GM12878 (cell line): ENCODE results near the gene CFAP45. TPM values are rescaled to one million over a fixed set of nuclear protein-coding genes. Genes with fewer than 3 reads are reported as not detected.

ENCODE experiments used
- ASH2L ChIP-seq: fragments of 300-600, 200-600 bp; sonication (generic); IDR thresholded peaks from 2 replicates; pipeline ENCODE4 v1.6.1; 2017; ENCODE audit warnings: low read depth, mild to moderate bottlenecking, borderline replicate concordance
- EGR1 ChIP-seq, 2 experiments: IDR thresholded peaks; 1 replicate in 1 of 2; 2 replicates in 1 of 2; pipeline ENCODE4 v1.6.1; 2011 to 2012; ENCODE audit warnings: low read depth in 2 of 2, low read length in 2 of 2, borderline replicate concordance in 1 of 2, mild to moderate bottlenecking in 1 of 2, moderate library complexity in 1 of 2
- HSF1 ChIP-seq: fragments of 150-350 bp; IDR thresholded peaks from 2 replicates; pipeline ENCODE4 v1.6.1; 2014; ENCODE audit warnings: mild to moderate bottlenecking, low read depth, low read length
- MEF2A ChIP-seq: IDR thresholded peaks from 2 replicates; pipeline ENCODE4 v1.6.1; 2011; ENCODE audit warnings: low read depth, mild to moderate bottlenecking, low read length, moderate library complexity; ENCODE audit not compliant: insufficient read depth
- MYB ChIP-seq: fragments of 150-350 bp; IDR thresholded peaks from 2 replicates; pipeline ENCODE4 v1.6.1; 2014; ENCODE audit warnings: mild to moderate bottlenecking, low read depth, low read length, borderline replicate concordance
- POLR2AphosphoS2 ChIP-seq: IDR thresholded peaks from 2 replicates; pipeline ENCODE4 v1.6.1; 2011; ENCODE audit warnings: low read depth, mild to moderate bottlenecking, low read length, improper control_type of control experiment, moderate library complexity
- RBBP5 ChIP-seq: fragments of 200-600 bp; sonication (generic); conservative IDR thresholded peaks from 2 replicates; pipeline ENCODE4 v1.6.1; 2016
- polyA plus RNA-seq, 11 experiments: library from polyadenylated mRNA; depleted of rRNA in 4 of 11; unstranded in 6 of 11; stranded (reverse) in 5 of 11; fragments of >200 nt; fragmentation: Nextera tagmentation in 4 of 11; fragmentation: Illumina TruSeq in 1 of 11; extraction: Ambion mirVana in 4 of 11; extraction: Trizol in 1 of 11; gene quantifications; 1 replicate in 1 of 11; 2 replicates in 10 of 11; pipeline versions ENCODE4 v1.2.1 to v1.2.3, GENCODE V29; 2011 to 2016; ENCODE audit warnings: inconsistent platforms in 2 of 11, missing spikeins in 2 of 11, low read depth in 1 of 11
- total RNA-seq, 4 experiments: library from RNA; depleted of rRNA in 3 of 4; stranded (reverse); fragments of >200 nt in 3 of 4; fragmentation: Illumina TruSeq in 1 of 4; extraction: Trizol in 1 of 4; gene quantifications; 2 replicates each; pipeline versions ENCODE4 v1.2.1 to v1.2.3, GENCODE V29; 2013 to 2021
- TF ChIP-seq, protein P1 (sequence below): IDR thresholded peaks from 2 replicates; pipeline ENCODE4 v1.6.1; 2012; ENCODE audit warnings: improper control_type of control experiment, low read depth, low read length; ENCODE audit not compliant: insufficient replicate concordance

CFAP45 gene
- total and polyA plus RNA-seq, 10 of the 15 experiments (the other 5 are each of a cell fraction or from before 2014, with no cell fraction given): 0.43 to 0.91 (median 0.67) TPM

DNA sequence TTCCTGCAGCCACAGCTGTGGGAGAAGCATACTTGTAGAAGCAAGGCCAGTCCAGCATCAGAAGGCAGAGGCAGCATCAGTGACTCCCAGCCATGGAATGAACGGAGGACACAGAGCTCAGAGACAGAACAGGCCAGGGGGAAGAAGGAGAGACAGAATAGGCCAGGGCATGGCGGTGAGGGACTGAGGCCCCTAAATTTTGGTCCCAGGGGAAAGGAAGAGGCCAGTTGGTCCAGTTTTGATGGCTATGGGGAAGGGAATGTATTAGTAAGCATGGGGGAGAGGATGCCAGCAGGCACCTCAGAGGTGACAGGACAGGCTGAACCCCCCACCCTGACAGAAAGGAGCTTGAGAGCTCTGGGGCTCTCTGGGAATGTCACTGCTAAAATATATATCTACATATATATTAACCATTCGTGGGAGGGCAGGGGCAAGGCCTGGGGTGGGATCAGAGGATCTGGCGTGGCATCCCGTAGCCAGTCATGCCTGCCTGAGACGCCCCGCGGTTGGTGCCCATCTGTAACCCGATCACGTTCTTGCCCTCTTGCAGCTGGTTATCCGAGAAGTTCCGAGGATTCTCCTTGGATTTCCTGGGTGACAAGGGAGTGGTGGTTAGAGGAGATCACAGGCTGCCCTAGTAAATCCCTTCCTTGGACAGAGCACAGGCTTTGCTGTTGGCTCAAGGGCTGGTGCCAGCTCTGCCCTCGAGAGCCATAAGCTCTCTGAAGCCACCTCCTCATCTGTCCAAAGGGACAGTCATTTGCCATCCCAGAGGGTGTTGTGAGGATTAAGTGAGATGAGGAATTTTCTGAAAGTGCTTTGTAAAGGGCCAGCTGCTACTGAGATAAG, 18.6 kb upstream of the CFAP45 start (continued):
- TF ChIP-seq, protein P1, sequence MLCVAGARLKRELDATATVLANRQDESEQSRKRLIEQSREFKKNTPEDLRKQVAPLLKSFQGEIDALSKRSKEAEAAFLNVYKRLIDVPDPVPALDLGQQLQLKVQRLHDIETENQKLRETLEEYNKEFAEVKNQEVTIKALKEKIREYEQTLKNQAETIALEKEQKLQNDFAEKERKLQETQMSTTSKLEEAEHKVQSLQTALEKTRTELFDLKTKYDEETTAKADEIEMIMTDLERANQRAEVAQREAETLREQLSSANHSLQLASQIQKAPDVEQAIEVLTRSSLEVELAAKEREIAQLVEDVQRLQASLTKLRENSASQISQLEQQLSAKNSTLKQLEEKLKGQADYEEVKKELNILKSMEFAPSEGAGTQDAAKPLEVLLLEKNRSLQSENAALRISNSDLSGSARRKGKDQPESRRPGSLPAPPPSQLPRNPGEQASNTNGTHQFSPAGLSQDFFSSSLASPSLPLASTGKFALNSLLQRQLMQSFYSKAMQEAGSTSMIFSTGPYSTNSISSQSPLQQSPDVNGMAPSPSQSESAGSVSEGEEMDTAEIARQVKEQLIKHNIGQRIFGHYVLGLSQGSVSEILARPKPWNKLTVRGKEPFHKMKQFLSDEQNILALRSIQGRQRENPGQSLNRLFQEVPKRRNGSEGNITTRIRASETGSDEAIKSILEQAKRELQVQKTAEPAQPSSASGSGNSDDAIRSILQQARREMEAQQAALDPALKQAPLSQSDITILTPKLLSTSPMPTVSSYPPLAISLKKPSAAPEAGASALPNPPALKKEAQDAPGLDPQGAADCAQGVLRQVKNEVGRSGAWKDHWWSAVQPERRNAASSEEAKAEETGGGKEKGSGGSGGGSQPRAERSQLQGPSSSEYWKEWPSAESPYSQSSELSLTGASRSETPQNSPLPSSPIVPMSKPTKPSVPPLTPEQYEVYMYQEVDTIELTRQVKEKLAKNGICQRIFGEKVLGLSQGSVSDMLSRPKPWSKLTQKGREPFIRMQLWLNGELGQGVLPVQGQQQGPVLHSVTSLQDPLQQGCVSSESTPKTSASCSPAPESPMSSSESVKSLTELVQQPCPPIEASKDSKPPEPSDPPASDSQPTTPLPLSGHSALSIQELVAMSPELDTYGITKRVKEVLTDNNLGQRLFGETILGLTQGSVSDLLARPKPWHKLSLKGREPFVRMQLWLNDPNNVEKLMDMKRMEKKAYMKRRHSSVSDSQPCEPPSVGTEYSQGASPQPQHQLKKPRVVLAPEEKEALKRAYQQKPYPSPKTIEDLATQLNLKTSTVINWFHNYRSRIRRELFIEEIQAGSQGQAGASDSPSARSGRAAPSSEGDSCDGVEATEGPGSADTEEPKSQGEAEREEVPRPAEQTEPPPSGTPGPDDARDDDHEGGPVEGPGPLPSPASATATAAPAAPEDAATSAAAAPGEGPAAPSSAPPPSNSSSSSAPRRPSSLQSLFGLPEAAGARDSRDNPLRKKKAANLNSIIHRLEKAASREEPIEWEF: no peak
- no peak for TF ChIP-seq RBBP5
- TF ChIP-seq ASH2L: no peak
- TF ChIP-seq EGR1 (IDR thresholded peaks at IDR 0.05; ENCODE audit: borderline replicate concordance in 1 of 2, low read depth in 2 of 2, low read length in 2 of 2): no peak
- no peak for TF ChIP-seq POLR2AphosphoS2
- TF ChIP-seq MYB: no peak
- no peak for TF ChIP-seq HSF1
- TF ChIP-seq MEF2A: no peak
